ENCODE results near the gene PPP3CB.

DNA sequence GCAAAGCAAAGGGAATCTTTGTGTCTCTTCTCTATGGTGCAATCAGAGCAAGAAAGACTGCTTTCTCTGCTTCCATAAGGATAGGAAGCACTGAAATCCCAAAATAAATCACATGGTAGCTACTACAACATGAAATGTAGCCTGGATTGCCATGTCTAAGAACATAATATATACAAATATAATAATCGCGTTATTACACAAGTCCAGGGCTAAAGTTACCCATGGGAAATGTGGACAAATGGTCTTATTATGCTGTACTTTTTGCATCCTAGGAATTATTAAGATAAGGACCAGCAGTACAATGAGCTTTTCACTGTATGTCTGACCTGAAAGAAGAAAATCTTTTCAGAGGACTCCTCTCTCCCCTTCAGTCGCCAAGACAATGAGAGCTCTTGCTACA is 23.5 kb upstream of the PPP3CB start:
- TF ChIP-seq POLR2A (IDR thresholded peaks at IDR 0.05) (no peak), POLR2AphosphoS5 (IDR thresholded peaks at IDR 0.05) (no peak)
- TF ChIP-seq, protein P1, sequence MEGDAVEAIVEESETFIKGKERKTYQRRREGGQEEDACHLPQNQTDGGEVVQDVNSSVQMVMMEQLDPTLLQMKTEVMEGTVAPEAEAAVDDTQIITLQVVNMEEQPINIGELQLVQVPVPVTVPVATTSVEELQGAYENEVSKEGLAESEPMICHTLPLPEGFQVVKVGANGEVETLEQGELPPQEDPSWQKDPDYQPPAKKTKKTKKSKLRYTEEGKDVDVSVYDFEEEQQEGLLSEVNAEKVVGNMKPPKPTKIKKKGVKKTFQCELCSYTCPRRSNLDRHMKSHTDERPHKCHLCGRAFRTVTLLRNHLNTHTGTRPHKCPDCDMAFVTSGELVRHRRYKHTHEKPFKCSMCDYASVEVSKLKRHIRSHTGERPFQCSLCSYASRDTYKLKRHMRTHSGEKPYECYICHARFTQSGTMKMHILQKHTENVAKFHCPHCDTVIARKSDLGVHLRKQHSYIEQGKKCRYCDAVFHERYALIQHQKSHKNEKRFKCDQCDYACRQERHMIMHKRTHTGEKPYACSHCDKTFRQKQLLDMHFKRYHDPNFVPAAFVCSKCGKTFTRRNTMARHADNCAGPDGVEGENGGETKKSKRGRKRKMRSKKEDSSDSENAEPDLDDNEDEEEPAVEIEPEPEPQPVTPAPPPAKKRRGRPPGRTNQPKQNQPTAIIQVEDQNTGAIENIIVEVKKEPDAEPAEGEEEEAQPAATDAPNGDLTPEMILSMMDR (IDR thresholded peaks at IDR 0.05 in 8 of 11, conservative IDR thresholded peaks at IDR 0.05 in 3 of 11) = no peak

All from spleen (tissue), 7 donors.